OCI-LY7 (cell line): ENCODE measurements around the gene CRYL1. TPM values are rescaled to one million over a fixed set of nuclear protein-coding genes. Genes with fewer than 3 reads are reported as not detected.

Experiments
- BruUV-seq: library from RNA; stranded (reverse); fragments of 400-500 nt; replicated peaks from 2 replicates; lab custom pipeline; 2021; lab: Mats Ljungman, UMichigan
- CTCF ChIA-PET: fragments of 300-600 bp; sonication (Branson Sonifier 250); formaldehyde crosslinking; loops from one replicate; lab custom pipeline; 2022; ENCODE audit warnings: antibody characterized with exemption; ENCODE audit not compliant: unreplicated experiment; lab: Charles Lee
- POLR2A ChIA-PET: fragments of 300-600 bp; sonication (Branson Sonifier 250); formaldehyde crosslinking; loops from one replicate; lab custom pipeline; 2022; ENCODE audit warnings: antibody characterized with exemption; lab: Charles Lee
- DNase-seq: peaks from one replicate; pipeline ENCODE4 v3.0.0-alpha.2; 2015; ENCODE audit warnings: low spot score
- H2AFZ ChIP-seq: fragments of 200-600 bp; sonication (generic), shearing (Covaris generic); 2 replicates; pipeline ENCODE4 v1.6.1; 2014; ENCODE audit warnings: mild to moderate bottlenecking, antibody characterized with exemption, low read length, moderate library complexity
- H3K27ac ChIP-seq: fragments of 200-600 bp; sonication (generic); 2 replicates; pipeline ENCODE4 v1.5.1; 2014; ENCODE audit warnings: mixed run types, low read depth, mild to moderate bottlenecking, moderate library complexity, low read length, inconsistent platforms; ENCODE audit not compliant: poor library complexity, severe bottlenecking
- H3K36me3 ChIP-seq: fragments of 200-600 bp; sonication (generic); 2 replicates; pipeline ENCODE4 v1.6.1; 2014; ENCODE audit warnings: mild to moderate bottlenecking, antibody characterized with exemption, low read length, moderate library complexity, mixed read lengths; ENCODE audit not compliant: insufficient read depth
- H3K4me1 ChIP-seq: fragments of 200-600 bp; sonication (generic); 2 replicates; pipeline ENCODE4 v1.5.1; 2014; ENCODE audit warnings: mild to moderate bottlenecking, low read length; ENCODE audit not compliant: insufficient read depth, poor library complexity, severe bottlenecking
- H3K4me2 ChIP-seq: fragments of 200-600 bp; sonication (generic); 2 replicates; pipeline ENCODE4 v1.6.1; 2014; ENCODE audit warnings: mild to moderate bottlenecking, low read length
- H3K4me3 ChIP-seq: fragments of 200-600 bp; sonication (generic); 2 replicates; pipeline ENCODE4 v1.5.1; 2014; ENCODE audit warnings: mild to moderate bottlenecking, low read depth, low read length; ENCODE audit not compliant: poor library complexity, severe bottlenecking
- H3K79me2 ChIP-seq: fragments of 200-600 bp; sonication (generic); 2 replicates; pipeline ENCODE4 v1.6.1; 2016; ENCODE audit warnings: low read depth, mild to moderate bottlenecking, low read length, moderate library complexity, mixed read lengths; ENCODE audit not compliant: insufficient read depth
- H3K9me2 ChIP-seq: fragments of 200-600 bp; sonication (generic); 2 replicates; pipeline ENCODE4 v1.6.1; 2016; ENCODE audit warnings: mild to moderate bottlenecking, low read length, mixed read lengths; ENCODE audit not compliant: insufficient read depth
- H3K9me3 ChIP-seq: fragments of 200-600 bp; sonication (generic); 2 replicates; pipeline ENCODE4 v1.6.1; 2014; ENCODE audit warnings: mild to moderate bottlenecking, mixed run types, low read length, mixed read lengths
- H4K20me1 ChIP-seq: fragments of 200-600 bp; sonication (generic); 2 replicates; pipeline ENCODE4 v1.6.1; 2014; ENCODE audit warnings: mild to moderate bottlenecking, antibody characterized with exemption, low read length, moderate library complexity, mixed read lengths; ENCODE audit not compliant: insufficient read depth
- CTCF ChIP-seq: fragments of 200-600 bp; sonication (generic); conservative IDR thresholded peaks from 2 replicates; pipeline ENCODE4 v1.5.1; 2014; ENCODE audit warnings: mild to moderate bottlenecking, antibody characterized with exemption, low read length, moderate library complexity, mixed read lengths
- EZH2phosphoT487 ChIP-seq: fragments of 200-600 bp; sonication (generic); IDR thresholded peaks from 2 replicates; pipeline ENCODE4 v1.6.1; 2018; ENCODE audit warnings: low read depth, borderline replicate concordance, mild to moderate bottlenecking, mixed run types, antibody characterized with exemption, low read length, moderate library complexity, mixed read lengths
- intact Hi-C: fragments of 100-400 bp; cut with micrococcal nuclease; formaldehyde crosslinking; loops from one replicate; pipeline ENCODE4 v1.10.0; 2022; ENCODE audit not compliant: unreplicated experiment
- total RNA-seq, 2 experiments: library from RNA; depleted of rRNA in 1 of 2; stranded (reverse); fragments of >200 nt in 1 of 2; shearing (Covaris generic) in 1 of 2; gene quantifications; 2 replicates each; pipeline ENCODE4 v1.2.3, GENCODE V29; 2014 to 2022

Gene CRYL1
- total RNA-seq, 2 experiments from 2014 or later, result not detected

GRCh38 chr13:20461481-20461859 is 64.2 kb downstream of the CRYL1 start:
- no TSS peak for BruUV-seq
- Histone ChIP-seq H3K9me3 (no peaks in the 10 kb centered on the region), H3K4me1 (no peaks in the 10 kb centered on the region), H3K27ac (no peak overlapping the region), H3K4me3 (no peak overlapping the region), H2AFZ (no peak overlapping the region), H4K20me1 (no peaks in the 10 kb centered on the region), H3K36me3 (no peaks in the 10 kb centered on the region), H3K9me2 (no peaks in the 10 kb centered on the region), H3K4me2 (no peak overlapping the region), H3K79me2 (no peaks in the 10 kb centered on the region)
- intact Hi-C loops, result no loop called here
- no peak for TF ChIP-seq CTCF
- no peak for TF ChIP-seq EZH2phosphoT487
- DNase-seq, result no peak
- CTCF ChIA-PET, result no interaction called here
- POLR2A ChIA-PET, result no interaction called here

- BruUV-seq, result no TSS peak
- DNase-seq, result no peak
- POLR2A ChIA-PET, result no interaction called here
Measured at GRCh38 chr13:20460761-20461160, 64.9 kb downstream of the CRYL1 start.

More at GRCh38 chr13:20460761-20461160, 64.9 kb downstream of the CRYL1 start:
- TF ChIP-seq EZH2phosphoT487 (no peak), CTCF (no peak)
- Histone ChIP-seq H3K36me3 (no peaks in the 10 kb centered on the region), H3K4me2 (no peak overlapping the region), H4K20me1 (no peaks in the 10 kb centered on the region), H2AFZ (no peak overlapping the region), H3K27ac (no peak overlapping the region), H3K4me3 (no peak overlapping the region), H3K9me2 (no peaks in the 10 kb centered on the region), H3K4me1 (no peaks in the 10 kb centered on the region), H3K79me2 (no peaks in the 10 kb centered on the region), H3K9me3 (no peaks in the 10 kb centered on the region)
- intact Hi-C loops, result no loop called here
- CTCF ChIA-PET, result no interaction called here
